HepG2 (cell line): ENCODE data around the gene ANKRD39.

Experiments used
- CTCF ChIP-seq: sonication (generic); formaldehyde crosslinking; IDR thresholded peaks from 2 replicates; pipeline ENCODE4 v1.5.0; 2020; ENCODE audit warnings: mild to moderate bottlenecking, missing genetic modification reagents, moderate library complexity
- EZH2 ChIP-seq: conservative IDR thresholded peaks from 2 replicates; pipeline ENCODE4 v1.6.1; 2012; ENCODE audit warnings: mild to moderate bottlenecking, low read depth, low read length, moderate library complexity
- FOXK1 ChIP-seq: sonication (generic); formaldehyde crosslinking; IDR thresholded peaks from 2 replicates; pipeline ENCODE4 v1.4.0; 2020; ENCODE audit warnings: low read depth, missing genetic modification reagents, borderline replicate concordance
- RXRB ChIP-seq: IDR thresholded peaks from 2 replicates; pipeline ENCODE4 v1.6.1; 2016; ENCODE audit warnings: borderline replicate concordance, missing genetic modification reagents, missing compliant biosample characterization
- SAFB2 ChIP-seq: sonication (generic); formaldehyde crosslinking; IDR thresholded peaks from 2 replicates; pipeline ENCODE4 v1.5.1; 2020; ENCODE audit warnings: missing genetic modification reagents, low read depth, mild to moderate bottlenecking, borderline replicate concordance
- SRY ChIP-seq: sonication (generic); formaldehyde crosslinking; IDR thresholded peaks from 2 replicates; pipeline ENCODE4 v1.8.0; 2022; ENCODE audit warnings: mild to moderate bottlenecking, missing genetic modification reagents
- TBP ChIP-seq: sonication (generic); formaldehyde crosslinking; IDR thresholded peaks from 2 replicates; pipeline ENCODE4 v1.5.0; 2020; ENCODE audit warnings: missing genetic modification reagents
- TRAFD1 ChIP-seq: sonication (generic); formaldehyde crosslinking; IDR thresholded peaks from 2 replicates; pipeline ENCODE4 v1.5.1; 2020; ENCODE audit warnings: missing genetic modification reagents, mild to moderate bottlenecking, borderline replicate concordance
- TSC22D2 ChIP-seq: sonication (generic); formaldehyde crosslinking; IDR thresholded peaks from 2 replicates; pipeline ENCODE4 v1.5.1; 2020; ENCODE audit warnings: missing genetic modification reagents, mild to moderate bottlenecking, borderline replicate concordance
- ZFP90 ChIP-seq: sonication (generic); formaldehyde crosslinking; IDR thresholded peaks from 2 replicates; pipeline ENCODE4 v1.8.0; 2022; ENCODE audit warnings: missing genetic modification reagents, mild to moderate bottlenecking, inconsistent platforms, borderline replicate concordance
- ZNF772 ChIP-seq: sonication (generic); formaldehyde crosslinking; IDR thresholded peaks from 2 replicates; pipeline ENCODE4 v1.5.0; 2020; ENCODE audit warnings: mild to moderate bottlenecking, missing genetic modification reagents
- ZNF792 ChIP-seq: IDR thresholded peaks from 2 replicates; pipeline ENCODE4 v1.6.1; 2016
- TF ChIP-seq, protein P1 (sequence below): sonication (generic); formaldehyde crosslinking; IDR thresholded peaks from 2 replicates; pipeline ENCODE4 v1.4.0; 2020; ENCODE audit warnings: mild to moderate bottlenecking, missing genetic modification reagents

- TF ChIP-seq, protein P1, sequence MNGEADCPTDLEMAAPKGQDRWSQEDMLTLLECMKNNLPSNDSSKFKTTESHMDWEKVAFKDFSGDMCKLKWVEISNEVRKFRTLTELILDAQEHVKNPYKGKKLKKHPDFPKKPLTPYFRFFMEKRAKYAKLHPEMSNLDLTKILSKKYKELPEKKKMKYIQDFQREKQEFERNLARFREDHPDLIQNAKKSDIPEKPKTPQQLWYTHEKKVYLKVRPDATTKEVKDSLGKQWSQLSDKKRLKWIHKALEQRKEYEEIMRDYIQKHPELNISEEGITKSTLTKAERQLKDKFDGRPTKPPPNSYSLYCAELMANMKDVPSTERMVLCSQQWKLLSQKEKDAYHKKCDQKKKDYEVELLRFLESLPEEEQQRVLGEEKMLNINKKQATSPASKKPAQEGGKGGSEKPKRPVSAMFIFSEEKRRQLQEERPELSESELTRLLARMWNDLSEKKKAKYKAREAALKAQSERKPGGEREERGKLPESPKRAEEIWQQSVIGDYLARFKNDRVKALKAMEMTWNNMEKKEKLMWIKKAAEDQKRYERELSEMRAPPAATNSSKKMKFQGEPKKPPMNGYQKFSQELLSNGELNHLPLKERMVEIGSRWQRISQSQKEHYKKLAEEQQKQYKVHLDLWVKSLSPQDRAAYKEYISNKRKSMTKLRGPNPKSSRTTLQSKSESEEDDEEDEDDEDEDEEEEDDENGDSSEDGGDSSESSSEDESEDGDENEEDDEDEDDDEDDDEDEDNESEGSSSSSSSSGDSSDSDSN (CRISPR knock-in tag) = no peak
- TF ChIP-seq TSC22D2 (CRISPR knock-in tag) (no peak), FOXK1 (no peak), ZNF772 (no peak), ZFP90 (CRISPR knock-in tag) (no peak), CTCF (CRISPR knock-in tag) (no peak), SRY (CRISPR knock-in tag) (no peak), ZNF792 (CRISPR knock-in tag) (no peak), TBP (no peak), TRAFD1 (CRISPR knock-in tag) (no peak), RXRB (no peak), EZH2 (no peak), SAFB2 (no peak)
These were observed 55.8 kb downstream of the ANKRD39 start for GRCh38 chr2:96801786-96802595.
